Measurements from ENCODE around the gene NCKAP5. TPM values are rescaled to one million over a fixed set of nuclear protein-coding genes. Genes with fewer than 3 reads are reported as not detected.

Gene NCKAP5
- total RNA-seq, 2 experiments from 2014 or later: not detected

- H3K9me3 Mint-ChIP-seq: no peaks in the 10 kb centered on the region
- no peaks in the 10 kb centered on the region for H3K36me3 Mint-ChIP-seq (ENCODE audit: low read depth)
- DNase-seq (no peak), ATAC-seq (no peak)
- POLR2A ChIA-PET: no interaction called here
- CTCF ChIA-PET: no interaction called here
- no peak for TF ChIP-seq CTCF (IDR thresholded peaks at IDR 0.05)
- no peaks in the 10 kb centered on the region for H3K27me3 Mint-ChIP-seq
- H3K27ac Mint-ChIP-seq: no peak overlapping the region
- H3K4me3 Mint-ChIP-seq: no peak overlapping the region
- H3K4me1 Mint-ChIP-seq (ENCODE audit: low read depth): no peaks in the 10 kb centered on the region
- intact Hi-C loops (cut with micrococcal nuclease): no loop called here
These were observed 37.5 kb upstream of the NCKAP5 start for GRCh38 chr2:133605766-133606137.

GRCh38 chr2:133605011-133605765 lies 36.9 kb upstream of the NCKAP5 start:
- no peak for DNase-seq
- intact Hi-C loops (cut with micrococcal nuclease): no loop called here
- CTCF ChIA-PET: no interaction called here
- Mint-ChIP-seq H3K4me3 (no peak overlapping the region), H3K27me3 (no peaks in the 10 kb centered on the region), H3K9me3 (no peaks in the 10 kb centered on the region), H3K27ac (no peak overlapping the region), H3K36me3 (ENCODE audit: low read depth) (no peaks in the 10 kb centered on the region), H3K4me1 (ENCODE audit: low read depth) (no peaks in the 10 kb centered on the region)
- POLR2A ChIA-PET: no interaction called here
- TF ChIP-seq CTCF (IDR thresholded peaks at IDR 0.05): no peak
- ATAC-seq: no peak

- H3K4me3 Mint-ChIP-seq: no peak overlapping the region
- H3K9me3 Mint-ChIP-seq: no peaks in the 10 kb centered on the region
- intact Hi-C loops (cut with micrococcal nuclease): no loop called here
- ChIA-PET CTCF (no interaction called here), POLR2A (no interaction called here)
- no peaks in the 10 kb centered on the region for H3K36me3 Mint-ChIP-seq (ENCODE audit: low read depth)
- no peak for TF ChIP-seq CTCF (IDR thresholded peaks at IDR 0.05)
- no peaks in the 10 kb centered on the region for H3K27me3 Mint-ChIP-seq
- ATAC-seq: no peak
- DNase-seq: no peak
- no peaks in the 10 kb centered on the region for H3K4me1 Mint-ChIP-seq (ENCODE audit: low read depth)
- H3K27ac Mint-ChIP-seq: no peak overlapping the region
These were observed 34.8 kb upstream of the NCKAP5 start for GRCh38 chr2:133603109-133603508.

- H3K4me1 Mint-ChIP-seq (ENCODE audit: low read depth): no peaks in the 10 kb centered on the region
- H3K27me3 Mint-ChIP-seq: no peaks in the 10 kb centered on the region
- ATAC-seq: no peak
- no peak overlapping the region for H3K4me3 Mint-ChIP-seq
- H3K9me3 Mint-ChIP-seq: no peaks in the 10 kb centered on the region
- no peak overlapping the region for H3K27ac Mint-ChIP-seq
- CTCF ChIA-PET: no interaction called here
- intact Hi-C loops (cut with micrococcal nuclease): no loop called here
- DNase-seq: no peak
- no peak for TF ChIP-seq CTCF (IDR thresholded peaks at IDR 0.05)
- POLR2A ChIA-PET: no interaction called here
- H3K36me3 Mint-ChIP-seq (ENCODE audit: low read depth): no peaks in the 10 kb centered on the region
These were observed 34.3 kb upstream of the NCKAP5 start for GRCh38 chr2:133602538-133602937.

- Mint-ChIP-seq H3K4me1 (ENCODE audit: low read depth) (no peaks in the 10 kb centered on the region), H3K4me3 (no peak overlapping the region), H3K9me3 (no peaks in the 10 kb centered on the region), H3K36me3 (ENCODE audit: low read depth) (no peaks in the 10 kb centered on the region), H3K27ac (no peak overlapping the region), H3K27me3 (no peaks in the 10 kb centered on the region)
- intact Hi-C loops (cut with micrococcal nuclease): no loop called here
- ATAC-seq (no peak), DNase-seq (no peak)
- CTCF ChIA-PET: no interaction called here
- POLR2A ChIA-PET: no interaction called here
- no peak for TF ChIP-seq CTCF (IDR thresholded peaks at IDR 0.05)
These were observed 32.1 kb upstream of the NCKAP5 start for GRCh38 chr2:133600266-133600928.
